IMR-90 (cell line): ENCODE data around the gene COL19A1. TPM values are rescaled to one million over a fixed set of nuclear protein-coding genes. Genes with fewer than 3 reads are reported as not detected.

Experiments
- ATAC-seq: fragments of 200-7000 bp; cut with Tn5 transposase; 2 replicates; pipeline ENCODE4 v1.9.1; 2020; ENCODE audit warnings: low read depth, mild to moderate bottlenecking, moderate library complexity
- BruUV-seq: library from RNA; stranded (reverse); fragments of 400-500 nt; replicated peaks from 2 replicates; lab custom pipeline; 2021; lab: Mats Ljungman, UMichigan
- CTCF ChIA-PET: fragments of 300-600 bp; formaldehyde crosslinking; extraction: SDS; loops from one replicate; lab custom pipeline; 2021; ENCODE audit warnings: antibody characterized with exemption; lab: Yijun Ruan, JAX
- POLR2A ChIA-PET: fragments of 300-600 bp; sonication (Branson Sonifier 250); formaldehyde crosslinking; loops from one replicate; lab custom pipeline; 2022; ENCODE audit warnings: antibody characterized with exemption; ENCODE audit not compliant: unreplicated experiment; lab: Charles Lee
- DNase-seq: peaks from one replicate; pipeline ENCODE4 v3.0.0; 2013
- H2AFZ ChIP-seq: replicated peaks from 2 replicates; pipeline ENCODE3; 2013; ENCODE audit warnings: low read length, mild to moderate bottlenecking; ENCODE audit not compliant: poor library complexity
- H2AK5ac ChIP-seq: 2 replicates; pipeline ENCODE4 v1.6.1; 2013; ENCODE audit warnings: low read depth, low read length, inconsistent platforms
- H2AK9ac ChIP-seq: replicated peaks from 2 replicates; pipeline ENCODE3; 2013; ENCODE audit warnings: mild to moderate bottlenecking, low read depth, low read length, moderate library complexity; ENCODE audit not compliant: poor library complexity
- H2BK120ac ChIP-seq: 2 replicates; pipeline ENCODE4 v1.6.1; 2013; ENCODE audit warnings: low read depth, low read length, inconsistent platforms
- H2BK15ac ChIP-seq: 3 replicates; pipeline ENCODE4 v1.6.1; 2013; ENCODE audit warnings: low read depth, low read length, inconsistent platforms
- H2BK20ac ChIP-seq: 2 replicates; pipeline ENCODE4 v1.6.1; 2013; ENCODE audit warnings: low read depth, mild to moderate bottlenecking, inconsistent platforms, low read length, moderate library complexity
- H2BK5ac ChIP-seq: 2 replicates; pipeline ENCODE4 v1.6.1; 2013; ENCODE audit warnings: mild to moderate bottlenecking, low read depth, low read length, inconsistent platforms; ENCODE audit not compliant: poor library complexity, severe bottlenecking
- H3K14ac ChIP-seq: replicated peaks from 2 replicates; pipeline ENCODE4 v1.6.1; 2013; ENCODE audit warnings: low read depth, low read length, inconsistent platforms
- H3K18ac ChIP-seq: 2 replicates; pipeline ENCODE4 v1.6.1; 2013; ENCODE audit warnings: low read depth, low read length, control low read depth
- H3K23ac ChIP-seq: 2 replicates; pipeline ENCODE4 v1.6.1; 2013; ENCODE audit warnings: low read depth, low read length, inconsistent platforms
- H3K27ac ChIP-seq: 2 replicates; pipeline ENCODE4 v1.5.1; 2013; ENCODE audit warnings: mild to moderate bottlenecking, control low read depth, low read length; ENCODE audit not compliant: insufficient read depth
- H3K27me3 ChIP-seq: 2 replicates; pipeline ENCODE4 v1.6.1; 2013; ENCODE audit warnings: low read length; ENCODE audit not compliant: control insufficient read depth, insufficient read depth
- H3K36me3 ChIP-seq: 2 replicates; pipeline ENCODE4 v1.6.1; 2013; ENCODE audit warnings: low read length, mixed read lengths; ENCODE audit not compliant: control insufficient read depth, insufficient read depth
- H3K4ac ChIP-seq: 2 replicates; pipeline ENCODE4 v1.6.1; 2013; ENCODE audit warnings: low read depth, low read length, inconsistent platforms
- H3K4me1 ChIP-seq: 2 replicates; pipeline ENCODE4 v1.6.1; 2013; ENCODE audit warnings: low read length, mixed read lengths; ENCODE audit not compliant: control insufficient read depth, insufficient read depth
- H3K4me2 ChIP-seq: 2 replicates; pipeline ENCODE4 v1.6.1; 2013; ENCODE audit warnings: low read depth, mild to moderate bottlenecking, control low read depth, low read length, moderate library complexity
- H3K4me3 ChIP-seq: 2 replicates; pipeline ENCODE4 v1.5.1; 2013; ENCODE audit warnings: low read depth, mild to moderate bottlenecking, control low read depth, low read length, moderate library complexity; ENCODE audit not compliant: insufficient read depth
- H3K56ac ChIP-seq: 2 replicates; pipeline ENCODE4 v1.6.1; 2013; ENCODE audit warnings: low read length, inconsistent platforms; ENCODE audit not compliant: insufficient read depth; ENCODE audit errors: extremely low read depth
- H3K79me1 ChIP-seq, 2 experiments: 2 replicates each; pipeline ENCODE4 v1.6.1; 2013; ENCODE audit warnings: low read length in 2 of 2, inconsistent platforms in 1 of 2, low read depth in 1 of 2
- H3K9ac ChIP-seq: 2 replicates; pipeline ENCODE4 v1.6.1; 2013; ENCODE audit warnings: low read depth, low read length, control low read depth
- H3K9me1 ChIP-seq: 2 replicates; pipeline ENCODE4 v1.6.1; 2013; ENCODE audit warnings: low read length, inconsistent platforms; ENCODE audit not compliant: insufficient read depth
- H3K9me3 ChIP-seq: 2 replicates; pipeline ENCODE4 v1.6.1; 2013; ENCODE audit warnings: low read length; ENCODE audit not compliant: control insufficient read depth, insufficient read depth
- H4K20me1 ChIP-seq: 2 replicates; pipeline ENCODE4 v1.6.1; 2013; ENCODE audit warnings: low read length, inconsistent platforms; ENCODE audit not compliant: insufficient read depth
- H4K5ac ChIP-seq: 2 replicates; pipeline ENCODE4 v1.6.1; 2013; ENCODE audit warnings: mild to moderate bottlenecking, low read depth, low read length, control low read depth
- H4K8ac ChIP-seq, 2 experiments: 2 replicates each; pipeline ENCODE4 v1.6.1; 2013; ENCODE audit warnings: low read depth in 2 of 2, low read length in 2 of 2, control low read depth in 1 of 2, inconsistent platforms in 1 of 2
- H4K91ac ChIP-seq: 2 replicates; pipeline ENCODE4 v1.6.1; 2013; ENCODE audit warnings: low read depth, low read length, inconsistent platforms; ENCODE audit not compliant: insufficient read depth
- BHLHE40 ChIP-seq: fragments of 150-350 bp; IDR thresholded peaks from 2 replicates; pipeline ENCODE4 v1.6.1; 2016; ENCODE audit warnings: mild to moderate bottlenecking, low read depth, low read length
- CEBPB ChIP-seq: IDR thresholded peaks from 2 replicates; pipeline ENCODE4 v1.6.1; 2012; ENCODE audit warnings: low read depth, low read length, improper control_type of control experiment
- CHD1 ChIP-seq: IDR thresholded peaks from 2 replicates; pipeline ENCODE4 v1.6.1; 2012; ENCODE audit warnings: low read depth, low read length, improper control_type of control experiment
- FOS ChIP-seq: fragments of 150-350 bp; IDR thresholded peaks from 2 replicates; pipeline ENCODE4 v1.6.1; 2016; ENCODE audit warnings: low read depth, low read length
- MAFK ChIP-seq: IDR thresholded peaks from 2 replicates; pipeline ENCODE4 v1.6.1; 2012; ENCODE audit warnings: low read depth, low read length, improper control_type of control experiment
- MAZ ChIP-seq: IDR thresholded peaks from 2 replicates; pipeline ENCODE4 v1.6.1; 2012; ENCODE audit warnings: low read depth, mild to moderate bottlenecking, low read length, improper control_type of control experiment, moderate library complexity, borderline replicate concordance
- MXI1 ChIP-seq: IDR thresholded peaks from 2 replicates; pipeline ENCODE4 v1.6.1; 2012; ENCODE audit warnings: low read depth, mild to moderate bottlenecking, low read length, moderate library complexity, borderline replicate concordance
- NFE2L2 ChIP-seq: fragments of 150-350 bp; IDR thresholded peaks from 2 replicates; pipeline ENCODE4 v1.6.1; 2016; ENCODE audit warnings: low read depth, mild to moderate bottlenecking, low read length
- POLR2A ChIP-seq: IDR thresholded peaks from 2 replicates; pipeline ENCODE4 v1.6.1; 2012; ENCODE audit warnings: mild to moderate bottlenecking, low read depth, low read length
- RAD21 ChIP-seq: IDR thresholded peaks from 2 replicates; pipeline ENCODE4 v1.6.1; 2012; ENCODE audit warnings: low read length, improper control_type of control experiment
- RCOR1 ChIP-seq: IDR thresholded peaks from 2 replicates; pipeline ENCODE4 v1.6.1; 2012; ENCODE audit warnings: mild to moderate bottlenecking, low read length, improper control_type of control experiment; ENCODE audit not compliant: insufficient replicate concordance
- RFX5 ChIP-seq: IDR thresholded peaks from 2 replicates; pipeline ENCODE4 v1.8.0; 2012; ENCODE audit warnings: low read depth, mild to moderate bottlenecking, low read length, moderate library complexity
- SMC3 ChIP-seq: fragments of 150-350 bp; IDR thresholded peaks from 2 replicates; pipeline ENCODE4 v1.6.1; 2016; ENCODE audit warnings: low read depth, mild to moderate bottlenecking, antibody characterized with exemption, low read length, moderate library complexity
- USF2 ChIP-seq: fragments of 150-350 bp; IDR thresholded peaks from 2 replicates; pipeline ENCODE4 v1.6.1; 2017; ENCODE audit warnings: mild to moderate bottlenecking, antibody characterized with exemption, low read length, low read depth
- WGBS, 2 experiments: methylation state at CpG; one replicate each; pipeline versions ENCODE4 v1.1.5 to v1.1.7; 2013; ENCODE audit warnings: missing lambda C conversion rate in 2 of 2; ENCODE audit not compliant: insufficient read length in 1 of 2; ENCODE audit errors: extremely low coverage in 2 of 2; 5-methylcytosine and 5-hydroxymethylcytosine counted together
- dilution Hi-C: fragments of 300-500 bp; cut with HindIII; formaldehyde crosslinking; loops from one replicate; pipeline ENCODE4 v1.14.3; 2018; ENCODE audit warnings: low sequenced_read_pairs; ENCODE audit not compliant: unreplicated experiment
- in situ Hi-C: fragments of 300-500 bp; cut with MboI; formaldehyde crosslinking; loops from 3 replicates; pipeline ENCODE4 v1.14.3; 2019; ENCODE audit warnings: low sequenced_read_pairs, inconsistent platforms, mixed read lengths
- intact Hi-C: fragments of 100-400 bp; cut with micrococcal nuclease; formaldehyde crosslinking; loops from 2 replicates; pipeline ENCODE4 v1.10.0; 2022
- polyA plus RNA-seq, 3 experiments: library from polyadenylated mRNA; depleted of rRNA; stranded (reverse); fragments of >200 nt; gene quantifications; 2 replicates each; pipeline ENCODE4 v1.2.3, GENCODE V29; 2012; ENCODE audit warnings: low replicate concordance in 1 of 3
- total RNA-seq: library from RNA; depleted of rRNA; stranded (reverse); fragments of >200 nt; gene quantifications from 2 replicates; pipeline ENCODE4 v1.2.3, GENCODE V29; 2012
- TF ChIP-seq, protein P1 (sequence below): fragments of 150-350 bp; IDR thresholded peaks from 2 replicates; pipeline ENCODE4 v1.6.1; 2016; ENCODE audit warnings: low read depth, mild to moderate bottlenecking, low read length, moderate library complexity, borderline replicate concordance
- TF ChIP-seq, protein P2 (sequence below): conservative IDR thresholded peaks from 2 replicates; pipeline ENCODE4 v1.5.1; 2012; ENCODE audit warnings: mild to moderate bottlenecking, low read depth, low read length, improper control_type of control experiment

Gene COL19A1
- total and polyA plus RNA-seq, 2 of the 4 experiments (the other 2 are of a cell fraction): under 0.01 TPM; not detected in 1

- H3K27me3 ChIP-seq: peaks cover 2% of the 10 kb centered on the region; the same call in 1 of the 2 replicates
- no peak overlapping the region for H4K91ac ChIP-seq
- WGBS, 2 experiments: no CpG with 5 or more reads among the region's 1 CpG
- H2BK120ac ChIP-seq: no peak overlapping the region
- CTCF ChIA-PET: interaction anchor here (0.5 to 3.0 kb wide), 2 partner anchors 13 to 35 kb away, joined by 3 to 17 read pairs; no protein-coding TSS in a partner anchor
- H3K9me3 ChIP-seq: no peaks in the 10 kb centered on the region
- in situ Hi-C loops: loop anchor here (25.0 kb wide), 1 partner anchor 479 kb away; no protein-coding TSS in a partner anchor
- H3K27ac ChIP-seq: no peak overlapping the region
- H4K5ac ChIP-seq: no peak overlapping the region
- no peaks in the 10 kb centered on the region for H3K36me3 ChIP-seq
- no peak overlapping the region for H2AK5ac ChIP-seq
- H3K4me2 ChIP-seq: no peak overlapping the region
- no peaks in the 10 kb centered on the region for H3K9me1 ChIP-seq
- POLR2A ChIA-PET: no interaction called here
- H3K79me1 ChIP-seq: no peaks in the 10 kb centered on the region
- H3K18ac ChIP-seq: no peak overlapping the region
- no peak overlapping the region for H2AK9ac ChIP-seq
- H3K4ac ChIP-seq: no peak overlapping the region
- no peak overlapping the region for H2BK5ac ChIP-seq
- no peak overlapping the region for H2AFZ ChIP-seq
- H4K8ac ChIP-seq: no peak overlapping the region
- no TSS peak for BruUV-seq
- intact Hi-C loops: no loop called here
- no peak overlapping the region for H3K4me3 ChIP-seq
- H3K9ac ChIP-seq: no peak overlapping the region
- DNase-seq (no peak), ATAC-seq (no peak)
- H3K56ac ChIP-seq: no peak overlapping the region
- TF ChIP-seq CHD1: no peak
- no peak for TF ChIP-seq USF2
- TF ChIP-seq, protein P1, sequence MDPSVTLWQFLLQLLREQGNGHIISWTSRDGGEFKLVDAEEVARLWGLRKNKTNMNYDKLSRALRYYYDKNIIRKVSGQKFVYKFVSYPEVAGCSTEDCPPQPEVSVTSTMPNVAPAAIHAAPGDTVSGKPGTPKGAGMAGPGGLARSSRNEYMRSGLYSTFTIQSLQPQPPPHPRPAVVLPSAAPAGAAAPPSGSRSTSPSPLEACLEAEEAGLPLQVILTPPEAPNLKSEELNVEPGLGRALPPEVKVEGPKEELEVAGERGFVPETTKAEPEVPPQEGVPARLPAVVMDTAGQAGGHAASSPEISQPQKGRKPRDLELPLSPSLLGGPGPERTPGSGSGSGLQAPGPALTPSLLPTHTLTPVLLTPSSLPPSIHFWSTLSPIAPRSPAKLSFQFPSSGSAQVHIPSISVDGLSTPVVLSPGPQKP: no peak
- TF ChIP-seq CEBPB: no peak
- no peak for TF ChIP-seq RCOR1
- TF ChIP-seq RFX5: no peak
- no peak for TF ChIP-seq MAFK
- TF ChIP-seq FOS: no peak
- TF ChIP-seq BHLHE40: no peak
- TF ChIP-seq POLR2A: no peak
- TF ChIP-seq, protein P2, sequence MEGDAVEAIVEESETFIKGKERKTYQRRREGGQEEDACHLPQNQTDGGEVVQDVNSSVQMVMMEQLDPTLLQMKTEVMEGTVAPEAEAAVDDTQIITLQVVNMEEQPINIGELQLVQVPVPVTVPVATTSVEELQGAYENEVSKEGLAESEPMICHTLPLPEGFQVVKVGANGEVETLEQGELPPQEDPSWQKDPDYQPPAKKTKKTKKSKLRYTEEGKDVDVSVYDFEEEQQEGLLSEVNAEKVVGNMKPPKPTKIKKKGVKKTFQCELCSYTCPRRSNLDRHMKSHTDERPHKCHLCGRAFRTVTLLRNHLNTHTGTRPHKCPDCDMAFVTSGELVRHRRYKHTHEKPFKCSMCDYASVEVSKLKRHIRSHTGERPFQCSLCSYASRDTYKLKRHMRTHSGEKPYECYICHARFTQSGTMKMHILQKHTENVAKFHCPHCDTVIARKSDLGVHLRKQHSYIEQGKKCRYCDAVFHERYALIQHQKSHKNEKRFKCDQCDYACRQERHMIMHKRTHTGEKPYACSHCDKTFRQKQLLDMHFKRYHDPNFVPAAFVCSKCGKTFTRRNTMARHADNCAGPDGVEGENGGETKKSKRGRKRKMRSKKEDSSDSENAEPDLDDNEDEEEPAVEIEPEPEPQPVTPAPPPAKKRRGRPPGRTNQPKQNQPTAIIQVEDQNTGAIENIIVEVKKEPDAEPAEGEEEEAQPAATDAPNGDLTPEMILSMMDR: no peak
- TF ChIP-seq MXI1: no peak
- TF ChIP-seq RAD21: no peak
- no peak for TF ChIP-seq MAZ
- no peak for TF ChIP-seq SMC3
- TF ChIP-seq NFE2L2: no peak
- H2BK15ac ChIP-seq: no peak overlapping the region
- dilution Hi-C loops: no loop called here
- no peaks in the 10 kb centered on the region for H3K4me1 ChIP-seq
- H3K14ac ChIP-seq: no peak overlapping the region
- H4K20me1 ChIP-seq: no peaks in the 10 kb centered on the region
- no peak overlapping the region for H2BK20ac ChIP-seq
- H3K23ac ChIP-seq: no peak overlapping the region
Measured at GRCh38 chr6:70208235-70208790, 342.0 kb downstream of the COL19A1 start.
